ENCODE data around the gene EMC6. TPM values are rescaled to one million over a fixed set of nuclear protein-coding genes. Genes with fewer than 3 reads are reported as not detected.

Gene EMC6
- total and polyA plus RNA-seq, 2 of the 13 experiments (the other 11 are each of a cell fraction or from before 2014, with no cell fraction given) = 45.1 to 47.7 TPM

DNA sequence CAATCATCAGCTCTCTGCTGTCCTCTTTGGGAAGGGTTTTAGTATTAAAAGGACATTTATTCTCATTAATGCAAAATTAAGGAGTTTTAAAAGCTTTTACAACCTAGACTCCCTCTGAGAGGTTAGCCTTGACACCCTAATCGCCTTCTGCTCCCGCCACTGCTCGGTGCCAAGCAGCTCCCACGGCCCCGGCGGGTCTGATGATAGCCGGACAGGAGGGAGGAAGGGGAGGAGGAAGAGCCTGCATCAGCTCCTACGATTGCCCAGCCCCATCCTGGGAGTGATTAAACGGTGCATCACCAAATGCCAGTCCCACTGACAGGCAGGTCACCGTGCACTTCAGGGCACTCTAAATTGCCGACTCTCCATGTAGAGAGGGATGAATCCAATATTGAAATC lies 40.8 kb upstream of the EMC6 start:
- POLR2A ChIA-PET = interaction anchor here (2.4 kb wide), 1 partner anchor 8 kb away, joined by 11 read pairs; the partner anchor contains the start of genes CTNS and SHPK
- intact Hi-C loops (cut with micrococcal nuclease; ENCODE audit: unreplicated experiment) = no loop called here
- Histone ChIP-seq H3K4me3 (replicated peaks in 1 of 3; ENCODE audit: insufficient read depth in 1 of 3, low read depth in 2 of 3, low read length in 3 of 3) (no peak overlapping the region), H2AFZ (ENCODE audit: low read length) (no peak overlapping the region), H3K36me3 (replicated peaks in 1 of 2; ENCODE audit: control insufficient read depth in 1 of 2, insufficient read depth in 2 of 2, low read length in 2 of 2) (peaks cover 33 to 74% of the 10 kb centered on the region in 2 experiments), H3K27ac (ENCODE audit: extremely low read length, insufficient read depth, low read length) (no peak overlapping the region), H3K4me2 (ENCODE audit: low read depth, low read length) (no peak overlapping the region), H3K79me2 (ENCODE audit: insufficient read depth, low read length) (peaks cover 16% of the 10 kb centered on the region), H3K9me3 (ENCODE audit: low read length) (no peaks in the 10 kb centered on the region), H3K27me3 (ENCODE audit: control insufficient read depth in 1 of 2, insufficient read depth in 2 of 2, low read length in 2 of 2) (no peaks in the 10 kb centered on the region), H3K4me1 (ENCODE audit: insufficient read depth, low read length) (peaks cover 9% of the 10 kb centered on the region; the same call in 1 of the 2 replicates), H3K9ac (ENCODE audit: insufficient read depth, low read depth, low read length) (no peak overlapping the region), H4K20me1 (ENCODE audit: insufficient read depth, low read length) (peaks cover 12% of the 10 kb centered on the region)
- no peak for TF ChIP-seq REPIN1 (CRISPR knock-in tag; IDR thresholded peaks at IDR 0.05; ENCODE audit: borderline replicate concordance, low read depth)
- TF ChIP-seq ZSCAN9 (CRISPR knock-in tag; IDR thresholded peaks at IDR 0.05; ENCODE audit: borderline replicate concordance) = no peak
- TF ChIP-seq SMAD3 (CRISPR knock-in tag; IDR thresholded peaks at IDR 0.05) = no peak
- no peak for TF ChIP-seq ZNF253 (CRISPR knock-in tag; IDR thresholded peaks at IDR 0.05; ENCODE audit: borderline replicate concordance)
- TF ChIP-seq, protein P1, sequence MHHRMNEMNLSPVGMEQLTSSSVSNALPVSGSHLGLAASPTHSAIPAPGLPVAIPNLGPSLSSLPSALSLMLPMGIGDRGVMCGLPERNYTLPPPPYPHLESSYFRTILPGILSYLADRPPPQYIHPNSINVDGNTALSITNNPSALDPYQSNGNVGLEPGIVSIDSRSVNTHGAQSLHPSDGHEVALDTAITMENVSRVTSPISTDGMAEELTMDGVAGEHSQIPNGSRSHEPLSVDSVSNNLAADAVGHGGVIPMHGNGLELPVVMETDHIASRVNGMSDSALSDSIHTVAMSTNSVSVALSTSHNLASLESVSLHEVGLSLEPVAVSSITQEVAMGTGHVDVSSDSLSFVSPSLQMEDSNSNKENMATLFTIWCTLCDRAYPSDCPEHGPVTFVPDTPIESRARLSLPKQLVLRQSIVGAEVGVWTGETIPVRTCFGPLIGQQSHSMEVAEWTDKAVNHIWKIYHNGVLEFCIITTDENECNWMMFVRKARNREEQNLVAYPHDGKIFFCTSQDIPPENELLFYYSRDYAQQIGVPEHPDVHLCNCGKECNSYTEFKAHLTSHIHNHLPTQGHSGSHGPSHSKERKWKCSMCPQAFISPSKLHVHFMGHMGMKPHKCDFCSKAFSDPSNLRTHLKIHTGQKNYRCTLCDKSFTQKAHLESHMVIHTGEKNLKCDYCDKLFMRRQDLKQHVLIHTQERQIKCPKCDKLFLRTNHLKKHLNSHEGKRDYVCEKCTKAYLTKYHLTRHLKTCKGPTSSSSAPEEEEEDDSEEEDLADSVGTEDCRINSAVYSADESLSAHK (CRISPR knock-in tag; IDR thresholded peaks at IDR 0.05; ENCODE audit: borderline replicate concordance) = no peak
- TF ChIP-seq, protein P2, sequence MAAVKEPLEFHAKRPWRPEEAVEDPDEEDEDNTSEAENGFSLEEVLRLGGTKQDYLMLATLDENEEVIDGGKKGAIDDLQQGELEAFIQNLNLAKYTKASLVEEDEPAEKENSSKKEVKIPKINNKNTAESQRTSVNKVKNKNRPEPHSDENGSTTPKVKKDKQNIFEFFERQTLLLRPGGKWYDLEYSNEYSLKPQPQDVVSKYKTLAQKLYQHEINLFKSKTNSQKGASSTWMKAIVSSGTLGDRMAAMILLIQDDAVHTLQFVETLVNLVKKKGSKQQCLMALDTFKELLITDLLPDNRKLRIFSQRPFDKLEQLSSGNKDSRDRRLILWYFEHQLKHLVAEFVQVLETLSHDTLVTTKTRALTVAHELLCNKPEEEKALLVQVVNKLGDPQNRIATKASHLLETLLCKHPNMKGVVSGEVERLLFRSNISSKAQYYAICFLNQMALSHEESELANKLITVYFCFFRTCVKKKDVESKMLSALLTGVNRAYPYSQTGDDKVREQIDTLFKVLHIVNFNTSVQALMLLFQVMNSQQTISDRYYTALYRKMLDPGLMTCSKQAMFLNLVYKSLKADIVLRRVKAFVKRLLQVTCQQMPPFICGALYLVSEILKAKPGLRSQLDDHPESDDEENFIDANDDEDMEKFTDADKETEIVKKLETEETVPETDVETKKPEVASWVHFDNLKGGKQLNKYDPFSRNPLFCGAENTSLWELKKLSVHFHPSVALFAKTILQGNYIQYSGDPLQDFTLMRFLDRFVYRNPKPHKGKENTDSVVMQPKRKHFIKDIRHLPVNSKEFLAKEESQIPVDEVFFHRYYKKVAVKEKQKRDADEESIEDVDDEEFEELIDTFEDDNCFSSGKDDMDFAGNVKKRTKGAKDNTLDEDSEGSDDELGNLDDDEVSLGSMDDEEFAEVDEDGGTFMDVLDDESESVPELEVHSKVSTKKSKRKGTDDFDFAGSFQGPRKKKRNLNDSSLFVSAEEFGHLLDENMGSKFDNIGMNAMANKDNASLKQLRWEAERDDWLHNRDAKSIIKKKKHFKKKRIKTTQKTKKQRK (IDR thresholded peaks at IDR 0.05; ENCODE audit: low read length) = no peak
- TF ChIP-seq ZFP36 (IDR thresholded peaks at IDR 0.05; ENCODE audit: borderline replicate concordance, low read depth, low read length, partially characterized antibody) = no peak
- no peak for TF ChIP-seq POGZ (CRISPR knock-in tag; IDR thresholded peaks at IDR 0.05)
- TF ChIP-seq, protein P3, sequence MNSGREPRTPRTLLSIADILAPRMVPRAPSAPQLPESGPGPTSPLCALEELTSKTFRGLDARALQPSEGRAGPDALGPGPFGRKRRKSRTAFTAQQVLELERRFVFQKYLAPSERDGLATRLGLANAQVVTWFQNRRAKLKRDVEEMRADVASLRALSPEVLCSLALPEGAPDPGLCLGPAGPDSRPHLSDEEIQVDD (CRISPR knock-in tag; IDR thresholded peaks at IDR 0.05; ENCODE audit: borderline replicate concordance) = no peak
- no peak for TF ChIP-seq YEATS4 (CRISPR knock-in tag; IDR thresholded peaks at IDR 0.05; ENCODE audit: borderline replicate concordance)
- CTCF ChIA-PET (ENCODE audit: low intra/inter-chr PET ratio, low total read pairs) = no interaction called here
- no TSS peak for BruUV-seq (replicated peaks)
- no peak for FAIRE-seq
- no peak for ATAC-seq
- WGBS (ENCODE audit: low lambda C conversion rate) = 92% methylated on average over 10 of the region's 11 CpGs
- in situ Hi-C loops (cut with HindIII; ENCODE audit: extremely low pct_ligation_motif_present, low pct_unique_long_range_greater_than_20kb) = no loop called here
- DNase-seq (ENCODE audit: low spot score) = no peak

Measured in HepG2 (cell line).